ENCODE data around the gene SORCS3. TPM values are rescaled to one million over a fixed set of nuclear protein-coding genes. Genes with fewer than 3 reads are reported as not detected.

The SORCS3 gene
- total RNA-seq, 1 experiment from 2014 or later: 0.18 TPM

DNA sequence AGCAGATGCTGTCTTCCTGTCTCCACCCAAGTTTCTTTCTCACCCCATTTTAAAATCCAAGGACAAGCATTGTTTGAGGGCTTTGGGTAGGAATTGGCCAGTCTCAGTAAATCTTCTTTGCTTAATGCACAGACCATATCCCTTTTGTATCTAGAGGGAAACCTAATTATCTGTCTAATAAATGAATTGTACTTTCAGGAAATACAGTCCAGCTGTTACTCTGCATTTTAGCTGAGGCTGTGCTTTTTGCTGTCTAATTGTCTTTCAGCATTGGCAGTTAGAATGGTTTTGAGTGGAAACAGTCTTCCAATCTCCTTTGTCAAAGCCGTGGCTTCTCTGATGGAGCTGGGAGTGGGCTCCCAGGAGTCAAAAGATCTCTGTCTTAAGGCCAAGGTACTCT is 388.2 kb downstream of the SORCS3 start:
- Histone ChIP-seq H3K4me1 (no peaks in the 10 kb centered on the region), H3K27me3 (replicated peaks; ENCODE audit: control insufficient read depth, insufficient read depth, low read length) (no peaks in the 10 kb centered on the region), H3K4me3 (ENCODE audit: low read depth, low read length) (no peak overlapping the region), H3K36me3 (ENCODE audit: control insufficient read depth, insufficient read depth, low read length) (no peaks in the 10 kb centered on the region), H3K9me3 (no peaks in the 10 kb centered on the region)
- no peaks in the 10 kb centered on the region for H3K36me3 Mint-ChIP-seq (ENCODE audit: insufficient read depth, unreplicated experiment)
- POLR2A ChIA-PET: no interaction called here
- no TSS peak for BruUV-seq (replicated peaks)
- no peak for DNase-seq
- H3K27me3 Mint-ChIP-seq (ENCODE audit: insufficient read depth, unreplicated experiment): peaks cover 20% of the 10 kb centered on the region
- no peak overlapping the region for H3K4me3 Mint-ChIP-seq (ENCODE audit: unreplicated experiment)
- H3K9me3 Mint-ChIP-seq (ENCODE audit: unreplicated experiment): no peaks in the 10 kb centered on the region
- H3K27ac Mint-ChIP-seq (ENCODE audit: unreplicated experiment): no peak overlapping the region
- H3K4me1 Mint-ChIP-seq (ENCODE audit: low read depth, unreplicated experiment): no peaks in the 10 kb centered on the region
- TF ChIP-seq, protein P1, sequence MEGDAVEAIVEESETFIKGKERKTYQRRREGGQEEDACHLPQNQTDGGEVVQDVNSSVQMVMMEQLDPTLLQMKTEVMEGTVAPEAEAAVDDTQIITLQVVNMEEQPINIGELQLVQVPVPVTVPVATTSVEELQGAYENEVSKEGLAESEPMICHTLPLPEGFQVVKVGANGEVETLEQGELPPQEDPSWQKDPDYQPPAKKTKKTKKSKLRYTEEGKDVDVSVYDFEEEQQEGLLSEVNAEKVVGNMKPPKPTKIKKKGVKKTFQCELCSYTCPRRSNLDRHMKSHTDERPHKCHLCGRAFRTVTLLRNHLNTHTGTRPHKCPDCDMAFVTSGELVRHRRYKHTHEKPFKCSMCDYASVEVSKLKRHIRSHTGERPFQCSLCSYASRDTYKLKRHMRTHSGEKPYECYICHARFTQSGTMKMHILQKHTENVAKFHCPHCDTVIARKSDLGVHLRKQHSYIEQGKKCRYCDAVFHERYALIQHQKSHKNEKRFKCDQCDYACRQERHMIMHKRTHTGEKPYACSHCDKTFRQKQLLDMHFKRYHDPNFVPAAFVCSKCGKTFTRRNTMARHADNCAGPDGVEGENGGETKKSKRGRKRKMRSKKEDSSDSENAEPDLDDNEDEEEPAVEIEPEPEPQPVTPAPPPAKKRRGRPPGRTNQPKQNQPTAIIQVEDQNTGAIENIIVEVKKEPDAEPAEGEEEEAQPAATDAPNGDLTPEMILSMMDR (IDR thresholded peaks at IDR 0.05; ENCODE audit: insufficient read depth in 1 of 2, low read depth in 1 of 2, low read length in 1 of 2, severe bottlenecking in 1 of 2, unreplicated experiment in 1 of 2): no peak
- CTCF ChIA-PET: no interaction called here
- intact Hi-C loops (cut with micrococcal nuclease; ENCODE audit: unreplicated experiment): no loop called here

DNA sequence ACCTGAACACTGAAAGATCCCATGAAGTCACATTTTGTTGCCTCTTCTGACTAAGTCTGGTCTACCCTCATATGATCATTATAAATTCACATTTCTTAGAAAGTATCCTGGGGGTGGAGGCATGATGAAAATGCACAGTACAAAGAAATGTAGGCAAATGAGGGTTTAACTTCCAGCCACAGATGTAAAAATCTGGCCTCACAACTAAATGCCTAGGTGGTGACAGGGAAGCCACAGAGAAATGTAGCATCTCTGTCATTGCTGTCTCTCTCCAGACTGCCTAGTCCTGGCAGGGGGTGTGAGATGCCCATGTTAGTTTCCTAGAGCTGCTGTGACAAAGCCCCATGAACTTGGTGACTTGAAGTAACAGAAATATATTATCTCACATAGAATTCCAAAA is 395.9 kb downstream of the SORCS3 start:
- H3K4me3 Mint-ChIP-seq (ENCODE audit: unreplicated experiment): no peak overlapping the region
- H3K4me3 ChIP-seq (ENCODE audit: low read depth, low read length): no peak overlapping the region
- H3K4me1 ChIP-seq: no peaks in the 10 kb centered on the region
- H3K4me1 Mint-ChIP-seq (ENCODE audit: low read depth, unreplicated experiment): no peaks in the 10 kb centered on the region
- POLR2A ChIA-PET: no interaction called here
- peaks cover 10% of the 10 kb centered on the region for H3K27me3 Mint-ChIP-seq (ENCODE audit: insufficient read depth, unreplicated experiment)
- DNase-seq: no peak
- no peak overlapping the region for H3K27ac Mint-ChIP-seq (ENCODE audit: unreplicated experiment)
- no peaks in the 10 kb centered on the region for H3K9me3 Mint-ChIP-seq (ENCODE audit: unreplicated experiment)
- no peaks in the 10 kb centered on the region for H3K27me3 ChIP-seq (replicated peaks; ENCODE audit: control insufficient read depth, insufficient read depth, low read length)
- intact Hi-C loops (cut with micrococcal nuclease; ENCODE audit: unreplicated experiment): no loop called here
- H3K36me3 ChIP-seq (ENCODE audit: control insufficient read depth, insufficient read depth, low read length): no peaks in the 10 kb centered on the region
- BruUV-seq (replicated peaks): no TSS peak
- TF ChIP-seq, protein P1 (IDR thresholded peaks at IDR 0.05; ENCODE audit: insufficient read depth in 1 of 2, low read depth in 1 of 2, low read length in 1 of 2, severe bottlenecking in 1 of 2, unreplicated experiment in 1 of 2): no peak
- CTCF ChIA-PET: no interaction called here
- H3K9me3 ChIP-seq: no peaks in the 10 kb centered on the region
- no peaks in the 10 kb centered on the region for H3K36me3 Mint-ChIP-seq (ENCODE audit: insufficient read depth, unreplicated experiment)

DNA sequence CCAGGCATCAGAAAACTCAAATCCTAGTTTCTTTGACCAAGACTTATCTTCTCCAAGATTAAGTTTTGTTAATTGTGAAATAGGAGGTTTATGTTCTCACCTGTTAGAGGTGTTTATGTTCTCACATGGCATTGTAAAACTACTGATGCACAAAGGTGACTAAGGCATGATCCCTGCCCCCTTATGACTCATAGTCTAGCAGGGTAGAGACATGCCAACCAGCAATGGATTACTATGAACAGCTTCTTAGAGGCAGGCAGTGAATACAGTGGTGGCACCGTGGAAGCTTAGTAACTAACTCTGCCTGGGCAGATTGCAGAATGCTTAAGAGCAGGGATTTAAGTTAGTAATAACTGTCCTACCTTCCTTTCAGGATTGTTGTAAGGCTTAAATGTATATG is 400.9 kb downstream of the SORCS3 start:
- intact Hi-C loops (cut with micrococcal nuclease; ENCODE audit: unreplicated experiment): no loop called here
- BruUV-seq (replicated peaks): no TSS peak
- no peak for DNase-seq
- peaks cover 12% of the 10 kb centered on the region for H3K27me3 Mint-ChIP-seq (ENCODE audit: insufficient read depth, unreplicated experiment)
- no peaks in the 10 kb centered on the region for H3K4me1 Mint-ChIP-seq (ENCODE audit: low read depth, unreplicated experiment)
- CTCF ChIA-PET: no interaction called here
- Histone ChIP-seq H3K9me3 (no peaks in the 10 kb centered on the region), H3K4me1 (no peaks in the 10 kb centered on the region), H3K36me3 (ENCODE audit: control insufficient read depth, insufficient read depth, low read length) (no peaks in the 10 kb centered on the region), H3K27me3 (replicated peaks; ENCODE audit: control insufficient read depth, insufficient read depth, low read length) (no peaks in the 10 kb centered on the region; the same call in 1 of the 2 replicates), H3K4me3 (ENCODE audit: low read depth, low read length) (no peak overlapping the region)
- POLR2A ChIA-PET: no interaction called here
- no peaks in the 10 kb centered on the region for H3K36me3 Mint-ChIP-seq (ENCODE audit: insufficient read depth, unreplicated experiment)
- no peak overlapping the region for H3K27ac Mint-ChIP-seq (ENCODE audit: unreplicated experiment)
- no peak overlapping the region for H3K4me3 Mint-ChIP-seq (ENCODE audit: unreplicated experiment)
- H3K9me3 Mint-ChIP-seq (ENCODE audit: unreplicated experiment): no peaks in the 10 kb centered on the region
- TF ChIP-seq, protein P1 (IDR thresholded peaks at IDR 0.05; ENCODE audit: insufficient read depth in 1 of 2, low read depth in 1 of 2, low read length in 1 of 2, severe bottlenecking in 1 of 2, unreplicated experiment in 1 of 2): no peak

All from Caco-2 (cell line).